ENCODE data around the gene RASAL1. TPM values are rescaled to one million over a fixed set of nuclear protein-coding genes. Genes with fewer than 3 reads are reported as not detected.

The RASAL1 gene
- total RNA-seq, 1 donor from 2014 or later: 0.65 TPM

GRCh38 chr12:113089839-113090238 lies 45.7 kb downstream of the RASAL1 start:
- Mint-ChIP-seq H3K9me3 (no peaks in the 10 kb centered on the region), H3K4me3 (no peak overlapping the region), H3K27ac (no peak overlapping the region), H3K4me1 (peaks cover 7% of the 10 kb centered on the region), H3K36me3 (no peaks in the 10 kb centered on the region), H3K27me3 (ENCODE audit: low read depth) (peaks cover 77% of the 10 kb centered on the region)
- no peak for DNase-seq (ENCODE audit: low spot score in 2 of 2, unreplicated experiment in 2 of 2)
- no peak for TF ChIP-seq CTCF (IDR thresholded peaks at IDR 0.05; ENCODE audit: unreplicated experiment)

GRCh38 chr12:113088971-113089756 lies 46.4 kb downstream of the RASAL1 start:
- peaks cover 77% of the 10 kb centered on the region for H3K27me3 Mint-ChIP-seq (ENCODE audit: low read depth)

GRCh38 chr12:113088037-113088436 lies 47.5 kb downstream of the RASAL1 start:
- Mint-ChIP-seq H3K36me3 (no peaks in the 10 kb centered on the region), H3K27ac (no peak overlapping the region), H3K27me3 (ENCODE audit: low read depth) (peaks cover 75% of the 10 kb centered on the region), H3K9me3 (no peaks in the 10 kb centered on the region), H3K4me3 (no peak overlapping the region), H3K4me1 (peaks cover 7% of the 10 kb centered on the region)
- no peak for TF ChIP-seq CTCF (IDR thresholded peaks at IDR 0.05; ENCODE audit: unreplicated experiment)
- DNase-seq (ENCODE audit: low spot score in 2 of 2, unreplicated experiment in 2 of 2): no peak

More at GRCh38 chr12:113088971-113089756, 46.4 kb downstream of the RASAL1 start:
- DNase-seq (ENCODE audit: low spot score in 2 of 2, unreplicated experiment in 2 of 2): no peak
- H3K36me3 Mint-ChIP-seq: no peaks in the 10 kb centered on the region
- H3K9me3 Mint-ChIP-seq: no peaks in the 10 kb centered on the region
- H3K4me3 Mint-ChIP-seq: no peak overlapping the region
- no peak for TF ChIP-seq CTCF (IDR thresholded peaks at IDR 0.05; ENCODE audit: unreplicated experiment)
- peaks cover 7% of the 10 kb centered on the region for H3K4me1 Mint-ChIP-seq
- H3K27ac Mint-ChIP-seq: no peak overlapping the region

- TF ChIP-seq CTCF (IDR thresholded peaks at IDR 0.05; ENCODE audit: unreplicated experiment): no peak
- H3K4me3 Mint-ChIP-seq: no peak overlapping the region
- H3K36me3 Mint-ChIP-seq: no peaks in the 10 kb centered on the region
- DNase-seq (ENCODE audit: low spot score in 2 of 2, unreplicated experiment in 2 of 2): no peak
- H3K4me1 Mint-ChIP-seq: peaks cover 2% of the 10 kb centered on the region
- H3K27ac Mint-ChIP-seq: no peak overlapping the region
- H3K9me3 Mint-ChIP-seq: no peaks in the 10 kb centered on the region
- H3K27me3 Mint-ChIP-seq (ENCODE audit: low read depth): peaks cover 73% of the 10 kb centered on the region
These were observed 48.4 kb downstream of the RASAL1 start for GRCh38 chr12:113087193-113087592.

GRCh38 chr12:113086249-113087164 lies 49.1 kb downstream of the RASAL1 start:
- H3K36me3 Mint-ChIP-seq: no peaks in the 10 kb centered on the region
- H3K9me3 Mint-ChIP-seq: no peaks in the 10 kb centered on the region
- no peak overlapping the region for H3K4me3 Mint-ChIP-seq
- H3K27ac Mint-ChIP-seq: no peak overlapping the region
- no peak for DNase-seq (ENCODE audit: low spot score in 2 of 2, unreplicated experiment in 2 of 2)
- TF ChIP-seq CTCF (IDR thresholded peaks at IDR 0.05; ENCODE audit: unreplicated experiment): no peak
- peaks cover 73% of the 10 kb centered on the region for H3K27me3 Mint-ChIP-seq (ENCODE audit: low read depth)
- peaks cover 2% of the 10 kb centered on the region for H3K4me1 Mint-ChIP-seq

All from mesothelial cell of epicardium (in vitro differentiated cells).